OCI-LY1 (cell line): Measurements from ENCODE around the gene HDGFL3.
"Not testable (repeated sequence)": the region's sequence is repeated elsewhere in the genome, so short reads cannot be mapped to it uniquely, and the experiment has no call there.

Experiments
- EZH2 ChIP-seq: fragments of 200-600 bp; sonication (generic), shearing (Covaris generic); IDR thresholded peaks from 2 replicates; pipeline ENCODE4 v1.8.0; 2017; ENCODE audit warnings: borderline replicate concordance, mixed run types, mild to moderate bottlenecking, antibody characterized with exemption, low read length, moderate library complexity, mixed read lengths
- TF ChIP-seq, protein P1 (sequence below): fragments of 200-600 bp; sonication (generic), shearing (Covaris generic); IDR thresholded peaks from 2 replicates; pipeline ENCODE4 v1.5.1; 2017; ENCODE audit warnings: mild to moderate bottlenecking, antibody characterized with exemption, low read length, moderate library complexity, mixed read lengths

DNA sequence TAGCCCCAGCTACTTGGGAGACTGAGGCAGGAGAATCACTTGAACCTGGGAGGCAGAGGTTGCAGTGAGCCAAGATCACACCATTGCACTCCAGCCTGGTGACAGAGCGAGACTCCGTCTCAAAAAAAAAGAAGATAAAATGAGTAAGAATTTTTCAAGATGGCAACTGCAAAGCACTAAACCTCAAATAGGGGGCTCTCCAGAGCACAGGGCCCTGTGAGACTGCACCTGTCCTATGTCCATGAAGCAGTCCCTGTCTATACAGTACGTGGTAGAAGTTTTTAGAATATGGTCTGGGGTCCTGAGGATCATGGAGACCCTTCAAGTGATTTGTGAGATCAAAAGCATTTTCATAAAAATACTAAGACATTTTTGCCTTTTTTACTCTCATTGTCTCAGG lies 122.2 kb downstream of the HDGFL3 start:
- TF ChIP-seq, protein P1, sequence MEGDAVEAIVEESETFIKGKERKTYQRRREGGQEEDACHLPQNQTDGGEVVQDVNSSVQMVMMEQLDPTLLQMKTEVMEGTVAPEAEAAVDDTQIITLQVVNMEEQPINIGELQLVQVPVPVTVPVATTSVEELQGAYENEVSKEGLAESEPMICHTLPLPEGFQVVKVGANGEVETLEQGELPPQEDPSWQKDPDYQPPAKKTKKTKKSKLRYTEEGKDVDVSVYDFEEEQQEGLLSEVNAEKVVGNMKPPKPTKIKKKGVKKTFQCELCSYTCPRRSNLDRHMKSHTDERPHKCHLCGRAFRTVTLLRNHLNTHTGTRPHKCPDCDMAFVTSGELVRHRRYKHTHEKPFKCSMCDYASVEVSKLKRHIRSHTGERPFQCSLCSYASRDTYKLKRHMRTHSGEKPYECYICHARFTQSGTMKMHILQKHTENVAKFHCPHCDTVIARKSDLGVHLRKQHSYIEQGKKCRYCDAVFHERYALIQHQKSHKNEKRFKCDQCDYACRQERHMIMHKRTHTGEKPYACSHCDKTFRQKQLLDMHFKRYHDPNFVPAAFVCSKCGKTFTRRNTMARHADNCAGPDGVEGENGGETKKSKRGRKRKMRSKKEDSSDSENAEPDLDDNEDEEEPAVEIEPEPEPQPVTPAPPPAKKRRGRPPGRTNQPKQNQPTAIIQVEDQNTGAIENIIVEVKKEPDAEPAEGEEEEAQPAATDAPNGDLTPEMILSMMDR, result not testable (repeated sequence)
- TF ChIP-seq EZH2, result not testable (repeated sequence)
